ENCODE results near the gene LEKR1. TPM values are rescaled to one million over a fixed set of nuclear protein-coding genes. Genes with fewer than 3 reads are reported as not detected.

LEKR1 gene
- total and polyA plus RNA-seq, 11 donors = 0.22 to 1.8 (median 0.89) TPM; not detected in 1

- Histone ChIP-seq H3K9me3 (no peaks in the 10 kb centered on the region), H3K27ac (peak overlapping the region; percentile 96 to 100 (median 99)), H3K36me3 (no peaks in the 10 kb centered on the region), H3K4me1 (peaks cover 5 to 68% (median 48%) of the 10 kb centered on the region in 12 donors), H3K27me3 (no peaks in the 10 kb centered on the region), H3K4me3 (peak overlapping the region; percentile 20 to 73 (median 61))
- TF ChIP-seq, protein P1, sequence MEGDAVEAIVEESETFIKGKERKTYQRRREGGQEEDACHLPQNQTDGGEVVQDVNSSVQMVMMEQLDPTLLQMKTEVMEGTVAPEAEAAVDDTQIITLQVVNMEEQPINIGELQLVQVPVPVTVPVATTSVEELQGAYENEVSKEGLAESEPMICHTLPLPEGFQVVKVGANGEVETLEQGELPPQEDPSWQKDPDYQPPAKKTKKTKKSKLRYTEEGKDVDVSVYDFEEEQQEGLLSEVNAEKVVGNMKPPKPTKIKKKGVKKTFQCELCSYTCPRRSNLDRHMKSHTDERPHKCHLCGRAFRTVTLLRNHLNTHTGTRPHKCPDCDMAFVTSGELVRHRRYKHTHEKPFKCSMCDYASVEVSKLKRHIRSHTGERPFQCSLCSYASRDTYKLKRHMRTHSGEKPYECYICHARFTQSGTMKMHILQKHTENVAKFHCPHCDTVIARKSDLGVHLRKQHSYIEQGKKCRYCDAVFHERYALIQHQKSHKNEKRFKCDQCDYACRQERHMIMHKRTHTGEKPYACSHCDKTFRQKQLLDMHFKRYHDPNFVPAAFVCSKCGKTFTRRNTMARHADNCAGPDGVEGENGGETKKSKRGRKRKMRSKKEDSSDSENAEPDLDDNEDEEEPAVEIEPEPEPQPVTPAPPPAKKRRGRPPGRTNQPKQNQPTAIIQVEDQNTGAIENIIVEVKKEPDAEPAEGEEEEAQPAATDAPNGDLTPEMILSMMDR (IDR thresholded peaks at IDR 0.05) = no peak
- no peak for TF ChIP-seq POLR2A (IDR thresholded peaks at IDR 0.05)
- no peak for ATAC-seq
- intact Hi-C loops (cut with DNase I) = loop anchor here in 3 of 10 donors (5.0 kb wide), 2 partner anchors 36 to 41 kb away; no protein-coding TSS in a partner anchor
- DNase-seq = no peak
- WGBS, 4 donors = 28 to 32% (median 31%) methylated on average over 4 of the region's 4 CpGs
Measured at GRCh38 chr3:157091083-157091833, 265.1 kb downstream of the LEKR1 start.

DNA sequence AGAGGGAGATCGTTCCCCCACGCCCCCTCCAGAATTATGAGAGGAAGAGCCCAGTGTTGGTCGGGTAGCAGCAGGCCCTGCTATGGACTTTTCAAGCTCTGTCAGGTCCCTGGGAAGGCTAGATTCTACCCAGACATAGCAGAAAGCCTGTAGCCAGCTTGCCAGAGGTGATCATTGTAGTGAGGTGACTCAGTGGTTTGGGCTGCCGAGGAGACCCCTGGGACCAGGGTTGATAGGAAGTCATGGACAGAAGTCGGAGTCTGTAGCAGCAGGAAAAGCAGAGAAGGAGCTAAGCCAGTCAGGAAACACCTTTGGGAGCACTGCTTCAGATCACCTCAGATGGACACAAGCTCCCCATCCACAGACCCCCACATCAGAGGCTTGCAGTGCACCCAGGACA lies 266.1 kb downstream of the LEKR1 start:
- Histone ChIP-seq H3K9me3 (no peaks in the 10 kb centered on the region), H3K4me1 (peaks cover 3 to 68% (median 42%) of the 10 kb centered on the region in 12 donors), H3K4me3 (peak overlapping the region in 11 of 12 donors; percentile 20 to 73 (median 62)), H3K27me3 (no peaks in the 10 kb centered on the region), H3K27ac (peak overlapping the region; percentile 96 to 100 (median 99)), H3K36me3 (no peaks in the 10 kb centered on the region)
- no peak for DNase-seq
- no peak for TF ChIP-seq POLR2A (IDR thresholded peaks at IDR 0.05)
- TF ChIP-seq, protein P1 (IDR thresholded peaks at IDR 0.05) = no peak
- intact Hi-C loops (cut with DNase I) = loop anchor here in 5 of 10 donors (2.0 to 5.0 kb wide), 4 partner anchors 17 to 45 kb away; no protein-coding TSS in a partner anchor
- ATAC-seq = no peak
- WGBS, 4 donors = 34 to 41% (median 39%) methylated on average over 5 of the region's 5 CpGs

DNA sequence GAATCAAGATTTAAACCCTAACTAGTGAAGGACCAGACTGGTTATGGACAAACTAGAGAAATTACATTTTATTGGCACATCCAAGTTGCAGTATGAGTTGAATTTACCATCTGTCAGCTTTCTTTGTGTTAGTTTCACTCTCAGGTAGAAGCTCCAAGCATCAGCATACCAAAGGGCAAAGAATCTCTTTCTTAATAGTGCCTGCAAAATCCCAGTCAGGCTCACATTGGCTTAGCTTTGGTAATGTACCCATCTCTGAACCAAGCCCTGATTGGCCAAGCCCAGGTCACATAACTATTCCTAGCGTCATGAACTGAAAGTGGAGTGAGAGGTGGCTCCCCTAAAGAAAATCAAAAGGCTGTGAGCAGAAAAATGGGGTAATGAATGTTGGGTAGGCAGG lies 266.9 kb downstream of the LEKR1 start:
- H3K9me3 ChIP-seq = no peaks in the 10 kb centered on the region
- no peaks in the 10 kb centered on the region for H3K27me3 ChIP-seq
- no peaks in the 10 kb centered on the region for H3K36me3 ChIP-seq
- H3K4me1 ChIP-seq = peaks cover 0 to 62% (median 33%) of the 10 kb centered on the region in 12 donors
- peak overlapping the region in 10 of 12 donors; percentile 39 to 73 (median 64) for H3K4me3 ChIP-seq
- intact Hi-C loops (cut with DNase I) = loop anchor here in 5 of 10 donors (2.0 to 5.0 kb wide), 4 partner anchors 16 to 44 kb away; no protein-coding TSS in a partner anchor
- peak in 1 of 5 donors; percentile 37 for DNase-seq
- peak overlapping the region in 11 of 12 donors; percentile 96 to 100 (median 99) for H3K27ac ChIP-seq
- TF ChIP-seq POLR2A (IDR thresholded peaks at IDR 0.05) = peak in 1 of 2 donors; percentile 37
- TF ChIP-seq, protein P1 (IDR thresholded peaks at IDR 0.05) = no peak
- WGBS, 4 donors = 60 to 71% (median 62%) methylated on average over 1 of the region's 1 CpG
- no peak for ATAC-seq

DNA sequence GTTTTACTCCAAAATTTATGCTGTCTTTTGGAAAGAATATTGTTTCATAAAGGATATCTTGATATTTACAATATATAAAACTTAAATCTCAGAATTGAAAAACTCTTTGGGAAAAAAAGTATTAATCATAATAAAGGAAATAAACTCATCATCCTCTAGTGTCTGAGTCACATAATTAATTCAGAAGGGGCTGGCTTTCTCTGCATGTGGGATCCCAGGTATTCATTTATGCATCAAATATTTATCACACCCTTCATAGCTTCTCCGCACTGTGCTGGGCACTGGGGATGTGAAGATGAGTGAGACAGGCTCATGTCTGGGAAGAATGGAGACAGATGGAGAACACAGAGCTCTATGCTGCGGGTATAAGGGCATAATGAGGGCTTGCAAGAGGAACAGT lies 268.1 kb downstream of the LEKR1 start:
- peaks cover 0 to 63% (median 35%) of the 10 kb centered on the region in 12 donors for H3K4me1 ChIP-seq

More for the DNA sequence above, 268.1 kb downstream of the LEKR1 start:
- intact Hi-C loops (cut with DNase I) = loop anchor here in 3 of 10 donors (5.0 kb wide), 2 partner anchors 33 to 38 kb away; no protein-coding TSS in a partner anchor
- H3K27me3 ChIP-seq = no peaks in the 10 kb centered on the region
- DNase-seq (no peak), ATAC-seq (no peak)
- peak overlapping the region in 3 of 12 donors; percentile 8 to 69 (median 39) for H3K4me3 ChIP-seq
- TF ChIP-seq, protein P1 (IDR thresholded peaks at IDR 0.05) = no peak
- no peak for TF ChIP-seq POLR2A (IDR thresholded peaks at IDR 0.05)
- 63 to 82% (median 77%) methylated on average over 2 of the region's 2 CpGs for WGBS, 4 donors
- H3K36me3 ChIP-seq = no peaks in the 10 kb centered on the region
- no peaks in the 10 kb centered on the region for H3K9me3 ChIP-seq
- H3K27ac ChIP-seq = peak overlapping the region in 8 of 12 donors; percentile 33 to 100 (median 99)
